HepG2 (cell line): ENCODE results near the gene CDT1. TPM values are rescaled to one million over a fixed set of nuclear protein-coding genes. Genes with fewer than 3 reads are reported as not detected.

Source experiments
- HIC2 ChIP-seq: sonication (generic); formaldehyde crosslinking; IDR thresholded peaks from 2 replicates; pipeline ENCODE4 v1.9.0; 2022; ENCODE audit warnings: low read depth, missing genetic modification reagents
- HNRNPUL1 ChIP-seq: fragments of 200-400 bp; formaldehyde crosslinking; IDR thresholded peaks from 2 replicates; pipeline ENCODE4 v1.6.1; 2017; ENCODE audit warnings: low read depth, mild to moderate bottlenecking, low read length, moderate library complexity
- MXI1 ChIP-seq: IDR thresholded peaks from 3 replicates; pipeline ENCODE4 v1.6.1; 2012; ENCODE audit warnings: low read depth, low read length, inconsistent platforms, borderline replicate concordance
- ZNF407 ChIP-seq: sonication (generic); formaldehyde crosslinking; IDR thresholded peaks from one replicate; pipeline ENCODE4 v1.5.1; 2020; ENCODE audit warnings: mild to moderate bottlenecking, missing genetic modification reagents; ENCODE audit errors: not compliant biosample characterization
- ZNF646 ChIP-seq: sonication (generic); formaldehyde crosslinking; IDR thresholded peaks from 2 replicates; pipeline ENCODE4 v1.9.0; 2021; ENCODE audit warnings: mild to moderate bottlenecking, missing genetic modification reagents
- ZNF740 ChIP-seq: sonication (generic); formaldehyde crosslinking; IDR thresholded peaks from 2 replicates; pipeline ENCODE4 v1.4.0; 2020; ENCODE audit warnings: missing genetic modification reagents
- ZNF770 ChIP-seq: sonication (generic); formaldehyde crosslinking; IDR thresholded peaks from 2 replicates; pipeline ENCODE4 v1.5.0; 2020; ENCODE audit warnings: mild to moderate bottlenecking, missing genetic modification reagents
- polyA plus RNA-seq, 8 experiments: library from polyadenylated mRNA; depleted of rRNA in 3 of 8; stranded (reverse) in 7 of 8; unstranded in 1 of 8; fragments of >200 nt; fragmentation: Illumina TruSeq in 4 of 8; extraction: Trizol in 4 of 8; gene quantifications; 2 replicates each; pipeline versions ENCODE4 v1.2.1 to v1.2.3, GENCODE V29; 2011 to 2016; ENCODE audit warnings: low read depth in 4 of 8, missing spikeins in 1 of 8, mixed read lengths in 1 of 8; ENCODE audit not compliant: insufficient read depth in 1 of 8
- total RNA-seq, 5 experiments: library from RNA; depleted of rRNA; stranded (reverse); fragments of >200 nt; fragmentation: Illumina TruSeq; extraction: Trizol; gene quantifications; 2 replicates each; pipeline ENCODE4 v1.2.3, GENCODE V29; 2016; ENCODE audit warnings: low read depth in 1 of 5

CDT1 gene
- total and polyA plus RNA-seq, 2 of the 13 experiments (the other 11 are each of a cell fraction or from before 2014, with no cell fraction given), result 23.1 to 23.8 TPM

GRCh38 chr16:88784074-88784855, 19.3 kb upstream of the CDT1 start (continued):
- TF ChIP-seq ZNF646 (CRISPR knock-in tag) (0 out of 2 replicates have a peak, but pooled peaks have one; percentile 16), HNRNPUL1 (no peak), ZNF407 (CRISPR knock-in tag) (peak; percentile 6), ZNF740 (CRISPR knock-in tag) (peak; percentile 74; the same call in 1 of the 2 replicates), ZNF770 (CRISPR knock-in tag) (no peak), HIC2 (CRISPR knock-in tag) (peak; percentile 48; the same call in 1 of the 2 replicates), MXI1 (peak; percentile 71; the same call in 1 of the 3 replicates)
